ENCODE measurements around the gene MACROD2.

MACROD2 gene

DNA sequence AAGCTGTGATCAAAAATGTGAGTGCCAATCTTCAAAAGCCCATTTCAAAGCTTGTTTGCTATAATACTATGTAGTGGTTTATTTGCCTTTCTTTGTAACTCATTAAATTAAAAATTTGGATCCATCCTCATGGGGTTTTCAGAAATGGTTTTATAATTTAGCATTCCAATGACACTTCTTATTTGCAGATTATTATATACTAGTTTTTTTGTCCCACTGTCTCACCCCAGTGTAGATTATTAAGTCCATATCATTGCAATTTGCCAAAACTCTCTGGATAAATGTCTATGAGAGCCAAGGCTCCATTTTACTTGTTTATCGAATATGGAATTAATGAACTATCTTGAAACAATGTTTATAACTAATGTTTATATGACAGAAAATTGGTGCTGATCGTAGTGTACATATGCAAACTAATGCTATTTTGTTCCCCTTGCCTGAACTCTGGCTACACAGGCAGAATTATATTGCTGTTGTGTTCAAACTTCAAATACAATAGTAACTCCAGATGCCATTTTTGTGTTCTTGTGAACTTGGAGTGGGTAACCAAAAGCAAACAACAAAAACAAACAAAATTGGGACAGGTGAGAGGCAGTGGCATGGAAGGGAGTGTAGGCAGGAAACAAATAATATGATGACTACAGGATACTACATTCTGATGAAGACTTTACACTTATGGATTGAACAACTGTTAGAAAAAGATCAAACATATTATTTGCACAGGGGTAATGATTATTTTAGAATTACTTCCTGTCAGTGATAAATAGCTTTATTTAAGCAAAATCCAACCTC lies 649.2 kb downstream of the MACROD2 start:
- Histone ChIP-seq H3K27me3 (ENCODE audit: control insufficient read depth, insufficient read depth, low read length) (no peaks in the 10 kb centered on the region), H3K4me1 (ENCODE audit: control insufficient read depth, insufficient read depth, low read length) (no peaks in the 10 kb centered on the region), H3K4me3 (ENCODE audit: low read depth, low read length) (no peak overlapping the region), H3K36me3 (ENCODE audit: control insufficient read depth, insufficient read depth, low read length) (no peaks in the 10 kb centered on the region), H3K9ac (ENCODE audit: low read depth, low read length) (no peak overlapping the region), H3K9me3 (ENCODE audit: control insufficient read depth, insufficient read depth, low read length) (no peaks in the 10 kb centered on the region)

DNA sequence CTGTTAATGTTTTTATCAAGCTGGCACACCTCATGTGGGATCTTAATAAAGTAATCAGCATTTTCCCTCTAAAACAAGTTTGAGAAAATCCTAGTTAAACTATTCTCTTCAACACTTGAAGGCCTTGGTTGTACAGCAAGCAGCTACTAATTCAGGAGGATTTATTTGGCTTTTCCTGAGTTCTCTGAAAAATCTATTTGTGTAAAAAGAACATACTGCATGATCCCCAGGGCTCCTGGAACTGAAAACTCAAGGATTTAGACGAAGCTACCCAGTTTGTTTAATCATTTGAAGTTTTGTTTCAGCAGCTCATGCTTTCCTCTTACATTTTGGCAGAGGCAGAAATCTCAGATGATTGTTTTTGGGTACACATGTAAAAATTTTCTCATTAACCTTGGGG lies 651.7 kb downstream of the MACROD2 start:
- Histone ChIP-seq H3K4me3 (ENCODE audit: low read depth, low read length) (no peak overlapping the region), H3K36me3 (ENCODE audit: control insufficient read depth, insufficient read depth, low read length) (no peaks in the 10 kb centered on the region), H3K9me3 (ENCODE audit: control insufficient read depth, insufficient read depth, low read length) (no peaks in the 10 kb centered on the region), H3K4me1 (ENCODE audit: control insufficient read depth, insufficient read depth, low read length) (no peaks in the 10 kb centered on the region), H3K9ac (ENCODE audit: low read depth, low read length) (no peak overlapping the region), H3K27me3 (ENCODE audit: control insufficient read depth, insufficient read depth, low read length) (no peaks in the 10 kb centered on the region)

DNA sequence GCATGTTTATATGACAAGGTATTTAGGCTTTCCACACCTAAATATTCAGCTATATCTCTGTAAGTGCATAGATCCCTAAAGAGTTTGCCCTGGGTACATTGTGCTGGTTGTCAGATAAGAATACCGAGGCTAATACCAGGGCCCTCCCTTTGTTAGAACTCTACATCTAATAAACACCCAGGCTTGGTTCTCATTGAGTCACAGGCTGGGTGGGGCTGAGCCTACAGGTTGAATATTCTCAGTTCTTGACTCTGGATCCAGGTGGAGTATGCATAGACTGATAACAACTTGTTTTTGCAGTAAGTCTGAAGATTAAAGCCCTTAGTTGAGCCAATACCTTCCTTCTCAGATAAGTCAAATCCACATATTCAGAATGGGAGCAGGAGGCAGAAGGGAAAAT lies 654.3 kb downstream of the MACROD2 start:
- Histone ChIP-seq H3K27me3 (ENCODE audit: control insufficient read depth, insufficient read depth, low read length) (no peaks in the 10 kb centered on the region), H3K9ac (ENCODE audit: low read depth, low read length) (no peak overlapping the region), H3K36me3 (ENCODE audit: control insufficient read depth, insufficient read depth, low read length) (no peaks in the 10 kb centered on the region), H3K4me1 (ENCODE audit: control insufficient read depth, insufficient read depth, low read length) (no peaks in the 10 kb centered on the region), H3K9me3 (ENCODE audit: control insufficient read depth, insufficient read depth, low read length) (no peaks in the 10 kb centered on the region), H3K4me3 (ENCODE audit: low read depth, low read length) (no peak overlapping the region)

DNA sequence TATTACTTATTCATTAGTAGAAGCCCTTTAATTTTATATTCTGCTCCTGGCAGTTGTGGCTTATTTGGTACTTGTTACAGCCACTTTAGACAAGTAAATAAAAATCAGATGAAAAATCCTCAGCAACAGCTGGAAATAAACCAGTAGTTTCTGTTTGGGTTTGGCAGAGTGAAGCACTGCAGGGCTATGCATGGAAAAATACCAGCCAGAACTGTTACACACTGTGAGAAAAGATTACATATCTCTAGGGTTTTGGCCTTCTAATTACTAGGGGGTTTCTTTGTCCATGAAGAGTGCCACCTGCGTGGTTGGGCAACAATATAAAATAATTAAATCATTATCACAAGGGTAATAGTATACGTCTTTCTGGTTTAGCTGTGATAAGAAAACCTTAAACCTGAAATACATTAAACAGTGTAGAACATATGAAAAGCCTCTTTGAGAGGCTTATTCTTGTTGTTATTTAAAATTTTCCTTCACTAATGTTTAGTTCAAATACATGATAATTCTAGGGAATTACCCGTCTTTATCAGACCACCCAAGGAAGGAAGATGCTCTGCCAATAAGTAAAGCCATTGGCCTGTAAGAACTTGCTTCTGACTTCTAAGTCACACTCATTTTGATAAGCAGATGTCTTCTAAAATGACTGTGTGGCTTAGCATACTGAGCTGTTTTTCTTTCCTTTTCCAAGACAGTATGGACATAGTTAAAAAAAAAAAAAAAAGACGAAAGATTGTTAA lies 662.1 kb downstream of the MACROD2 start:
- Histone ChIP-seq H3K27me3 (ENCODE audit: control insufficient read depth, insufficient read depth, low read length) (no peaks in the 10 kb centered on the region), H3K36me3 (ENCODE audit: control insufficient read depth, insufficient read depth, low read length) (no peaks in the 10 kb centered on the region), H3K9ac (ENCODE audit: low read depth, low read length) (no peak overlapping the region), H3K4me1 (ENCODE audit: control insufficient read depth, insufficient read depth, low read length) (no peaks in the 10 kb centered on the region), H3K4me3 (ENCODE audit: low read depth, low read length) (no peak overlapping the region), H3K9me3 (ENCODE audit: control insufficient read depth, insufficient read depth, low read length) (no peaks in the 10 kb centered on the region)

DNA sequence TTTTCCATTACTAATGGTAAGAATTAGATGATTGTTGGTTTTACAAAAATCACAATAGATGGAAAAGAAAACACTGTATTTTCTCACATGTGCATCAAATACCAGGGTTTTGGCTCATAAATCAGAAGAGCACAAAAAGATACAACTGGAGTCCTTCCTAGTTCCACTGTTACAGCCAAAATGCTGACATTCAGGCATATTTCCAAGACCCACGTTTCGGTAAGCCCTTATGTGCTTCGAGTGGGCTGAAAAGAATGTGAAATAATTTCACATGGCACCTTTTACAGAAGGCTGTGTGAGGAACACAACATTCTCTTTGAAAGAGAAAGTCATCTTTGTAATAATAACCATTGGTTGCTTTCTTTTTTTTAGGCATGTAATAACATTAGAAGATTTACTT lies 668.8 kb downstream of the MACROD2 start:
- H3K36me3 ChIP-seq (ENCODE audit: control insufficient read depth, insufficient read depth, low read length) = no peaks in the 10 kb centered on the region
- no peak overlapping the region for H3K9ac ChIP-seq (ENCODE audit: low read depth, low read length)
- H3K4me3 ChIP-seq (ENCODE audit: low read depth, low read length) = no peak overlapping the region
- H3K4me1 ChIP-seq (ENCODE audit: control insufficient read depth, insufficient read depth, low read length) = no peaks in the 10 kb centered on the region
- H3K27me3 ChIP-seq (ENCODE audit: control insufficient read depth, insufficient read depth, low read length) = no peaks in the 10 kb centered on the region
- no peaks in the 10 kb centered on the region for H3K9me3 ChIP-seq (ENCODE audit: control insufficient read depth, insufficient read depth, low read length)

DNA sequence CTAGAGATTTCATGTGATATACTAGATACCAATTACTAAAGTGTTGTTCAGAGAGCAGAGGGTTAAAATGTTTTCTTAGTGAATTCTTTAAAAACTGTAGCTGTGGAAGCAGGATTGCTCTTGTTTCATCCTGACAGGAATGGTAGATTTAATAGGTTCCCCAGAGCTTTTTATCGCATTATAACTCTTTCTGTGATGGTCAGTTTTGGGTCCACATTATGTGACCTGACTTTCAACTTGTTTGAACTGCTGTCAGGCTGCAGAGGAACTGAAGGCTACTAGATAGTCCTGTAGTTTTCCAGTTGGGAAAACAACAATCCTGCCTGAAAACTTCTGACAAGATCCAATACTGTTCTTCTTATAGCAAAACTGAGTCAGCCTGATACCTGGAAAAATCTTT lies 671.4 kb downstream of the MACROD2 start:
- H3K27me3 ChIP-seq (ENCODE audit: control insufficient read depth, insufficient read depth, low read length) = no peaks in the 10 kb centered on the region
- no peak overlapping the region for H3K4me3 ChIP-seq (ENCODE audit: low read depth, low read length)
- no peaks in the 10 kb centered on the region for H3K4me1 ChIP-seq (ENCODE audit: control insufficient read depth, insufficient read depth, low read length)
- no peaks in the 10 kb centered on the region for H3K36me3 ChIP-seq (ENCODE audit: control insufficient read depth, insufficient read depth, low read length)
- H3K9ac ChIP-seq (ENCODE audit: low read depth, low read length) = no peak overlapping the region
- H3K9me3 ChIP-seq (ENCODE audit: control insufficient read depth, insufficient read depth, low read length) = no peaks in the 10 kb centered on the region

DNA sequence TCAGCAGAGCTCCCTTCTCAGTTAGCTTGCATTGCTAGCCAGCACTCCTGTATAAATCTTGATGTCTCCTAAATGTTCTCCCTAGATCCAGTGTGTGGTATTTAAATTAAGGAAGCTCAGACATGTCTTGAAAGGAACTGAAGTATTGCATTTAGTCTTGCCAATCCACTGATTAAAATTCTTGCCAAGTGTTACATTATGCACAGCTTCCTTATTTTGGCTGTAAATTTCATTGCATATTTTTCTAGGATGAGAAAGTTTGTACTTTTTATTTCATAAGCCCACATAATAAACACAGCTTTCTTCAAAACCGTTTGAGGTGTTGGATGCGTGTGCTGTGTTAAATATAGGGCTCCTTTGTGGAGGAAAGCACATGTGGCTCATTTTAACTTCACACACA lies 671.9 kb downstream of the MACROD2 start:
- no peak overlapping the region for H3K4me3 ChIP-seq (ENCODE audit: low read depth, low read length)
- no peaks in the 10 kb centered on the region for H3K4me1 ChIP-seq (ENCODE audit: control insufficient read depth, insufficient read depth, low read length)
- H3K27me3 ChIP-seq (ENCODE audit: control insufficient read depth, insufficient read depth, low read length) = no peaks in the 10 kb centered on the region
- H3K9ac ChIP-seq (ENCODE audit: low read depth, low read length) = no peak overlapping the region
- H3K36me3 ChIP-seq (ENCODE audit: control insufficient read depth, insufficient read depth, low read length) = no peaks in the 10 kb centered on the region
- H3K9me3 ChIP-seq (ENCODE audit: control insufficient read depth, insufficient read depth, low read length) = no peaks in the 10 kb centered on the region

DNA sequence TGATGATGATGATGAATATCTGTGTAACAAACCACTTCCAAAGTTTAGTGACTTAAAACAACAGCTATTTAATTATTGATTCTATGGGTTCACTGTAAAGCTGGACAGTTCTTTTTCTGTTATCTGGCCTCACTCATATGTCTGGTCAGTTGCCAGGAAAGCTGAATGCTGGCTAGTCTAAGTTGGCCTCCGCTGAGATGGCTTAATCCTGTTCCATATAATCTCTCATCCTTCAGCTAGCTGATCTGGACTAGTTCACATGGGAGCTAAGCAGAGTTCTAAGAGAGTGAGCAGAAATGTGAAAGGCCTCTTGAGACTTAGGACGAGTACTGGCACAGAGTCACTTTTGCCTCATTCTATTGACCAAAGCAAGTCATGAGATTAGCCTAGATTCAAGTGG lies 676.8 kb downstream of the MACROD2 start:
- H3K4me3 ChIP-seq (ENCODE audit: low read depth, low read length) = no peak overlapping the region
- no peak overlapping the region for H3K9ac ChIP-seq (ENCODE audit: low read depth, low read length)
- no peaks in the 10 kb centered on the region for H3K27me3 ChIP-seq (ENCODE audit: control insufficient read depth, insufficient read depth, low read length)
- no peaks in the 10 kb centered on the region for H3K9me3 ChIP-seq (ENCODE audit: control insufficient read depth, insufficient read depth, low read length)
- H3K4me1 ChIP-seq (ENCODE audit: control insufficient read depth, insufficient read depth, low read length) = no peaks in the 10 kb centered on the region
- no peaks in the 10 kb centered on the region for H3K36me3 ChIP-seq (ENCODE audit: control insufficient read depth, insufficient read depth, low read length)

DNA sequence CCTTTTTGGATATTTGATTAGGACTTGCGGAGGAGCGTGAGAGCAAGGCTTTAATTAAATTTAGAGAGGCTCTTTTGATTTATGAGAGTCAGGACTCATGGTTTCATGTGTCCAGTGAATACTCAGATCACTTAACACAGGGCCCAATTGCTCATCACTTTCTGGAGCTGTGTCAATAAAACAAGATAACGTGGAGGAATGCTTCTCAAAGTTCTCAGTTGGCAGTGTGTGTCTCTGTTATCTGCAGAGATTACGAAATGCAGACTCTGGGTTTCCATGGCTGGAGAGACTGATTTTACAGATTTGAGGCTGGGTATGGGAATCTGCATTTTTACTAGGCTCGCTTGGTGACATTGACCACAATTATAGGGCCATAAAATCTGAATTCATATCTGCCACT lies 677.8 kb downstream of the MACROD2 start:
- H3K36me3 ChIP-seq (ENCODE audit: control insufficient read depth, insufficient read depth, low read length) = no peaks in the 10 kb centered on the region
- H3K27me3 ChIP-seq (ENCODE audit: control insufficient read depth, insufficient read depth, low read length) = no peaks in the 10 kb centered on the region

DNA sequence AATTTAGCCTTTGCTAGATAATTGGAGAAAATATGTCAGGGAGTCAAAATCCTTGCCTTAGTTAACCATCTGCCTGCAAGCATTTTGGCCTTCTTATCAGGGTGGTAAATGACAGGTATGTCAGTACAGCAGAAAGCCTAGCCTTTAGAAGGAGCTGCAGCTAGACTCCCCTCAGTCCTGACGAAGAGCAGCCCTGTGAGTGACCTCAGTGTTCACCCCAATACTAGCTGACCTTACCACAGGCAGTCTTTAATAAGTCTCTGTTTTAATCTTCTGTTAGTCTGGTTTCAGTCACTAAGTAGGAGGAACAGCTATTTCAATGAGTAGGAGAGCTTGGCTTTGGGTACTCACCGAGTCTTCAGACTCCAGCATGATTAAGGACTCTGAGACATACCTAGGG lies 682.1 kb downstream of the MACROD2 start:
- no peaks in the 10 kb centered on the region for H3K27me3 ChIP-seq (ENCODE audit: control insufficient read depth, insufficient read depth, low read length)

More for the DNA sequence above, 677.8 kb downstream of the MACROD2 start:
- Histone ChIP-seq H3K9me3 (ENCODE audit: control insufficient read depth, insufficient read depth, low read length) (no peaks in the 10 kb centered on the region), H3K4me1 (ENCODE audit: control insufficient read depth, insufficient read depth, low read length) (no peaks in the 10 kb centered on the region), H3K9ac (ENCODE audit: low read depth, low read length) (no peak overlapping the region), H3K4me3 (ENCODE audit: low read depth, low read length) (no peak overlapping the region)

DNA sequence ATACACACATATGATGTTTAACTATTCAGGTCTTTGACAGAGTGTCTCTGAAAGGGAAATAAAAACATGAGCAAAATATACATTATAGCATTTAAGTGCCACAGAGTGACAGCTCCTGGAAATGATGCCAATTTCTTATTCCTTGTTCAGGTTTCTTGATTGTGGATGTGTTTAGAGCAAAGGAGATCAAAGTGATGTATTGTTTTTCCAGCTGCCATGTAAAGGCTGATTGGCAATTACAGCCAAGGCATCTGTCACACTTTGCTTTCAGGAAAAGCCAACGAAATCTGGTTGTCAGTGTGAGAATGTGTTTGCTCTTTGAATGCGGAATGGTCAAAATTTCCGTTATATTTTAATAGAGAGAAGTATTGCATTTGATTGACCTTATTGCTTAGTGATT lies 689.9 kb downstream of the MACROD2 start:
- Histone ChIP-seq H3K9me3 (ENCODE audit: control insufficient read depth, insufficient read depth, low read length) (no peaks in the 10 kb centered on the region), H3K4me3 (ENCODE audit: low read depth, low read length) (no peak overlapping the region), H3K36me3 (ENCODE audit: control insufficient read depth, insufficient read depth, low read length) (no peaks in the 10 kb centered on the region), H3K9ac (ENCODE audit: low read depth, low read length) (no peak overlapping the region), H3K27me3 (ENCODE audit: control insufficient read depth, insufficient read depth, low read length) (no peaks in the 10 kb centered on the region), H3K4me1 (ENCODE audit: control insufficient read depth, insufficient read depth, low read length) (no peaks in the 10 kb centered on the region)

More for the DNA sequence above, 682.1 kb downstream of the MACROD2 start:
- H3K9me3 ChIP-seq (ENCODE audit: control insufficient read depth, insufficient read depth, low read length) = no peaks in the 10 kb centered on the region
- H3K36me3 ChIP-seq (ENCODE audit: control insufficient read depth, insufficient read depth, low read length) = no peaks in the 10 kb centered on the region
- no peak overlapping the region for H3K9ac ChIP-seq (ENCODE audit: low read depth, low read length)
- peaks cover 4% of the 10 kb centered on the region for H3K4me1 ChIP-seq (ENCODE audit: control insufficient read depth, insufficient read depth, low read length)
- no peak overlapping the region for H3K4me3 ChIP-seq (ENCODE audit: low read depth, low read length)

DNA sequence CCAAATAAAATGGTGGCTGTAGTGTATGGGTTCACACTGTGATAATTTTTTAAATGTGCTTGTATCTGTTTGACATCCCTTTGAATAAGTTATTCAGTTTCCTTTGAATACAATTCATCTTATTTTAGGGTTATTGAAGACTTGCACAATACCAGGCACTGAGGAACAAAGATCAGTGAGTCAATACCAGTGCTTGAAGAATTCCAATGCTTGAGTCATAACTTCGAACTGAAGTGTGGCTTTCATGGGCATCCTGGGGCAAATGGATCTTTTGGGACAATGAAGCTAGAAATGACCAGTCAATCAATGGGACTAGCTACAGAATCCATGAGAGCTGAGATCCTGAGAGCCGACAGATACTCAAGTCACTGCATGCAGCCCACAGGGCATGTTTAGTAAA lies 692.0 kb downstream of the MACROD2 start:
- H3K36me3 ChIP-seq (ENCODE audit: control insufficient read depth, insufficient read depth, low read length) = no peaks in the 10 kb centered on the region
- H3K4me1 ChIP-seq (ENCODE audit: control insufficient read depth, insufficient read depth, low read length) = no peaks in the 10 kb centered on the region
- H3K27me3 ChIP-seq (ENCODE audit: control insufficient read depth, insufficient read depth, low read length) = no peaks in the 10 kb centered on the region
- H3K9ac ChIP-seq (ENCODE audit: low read depth, low read length) = no peak overlapping the region
- no peak overlapping the region for H3K4me3 ChIP-seq (ENCODE audit: low read depth, low read length)
- H3K9me3 ChIP-seq (ENCODE audit: control insufficient read depth, insufficient read depth, low read length) = no peaks in the 10 kb centered on the region

Data from iPS-15b (cell line).